ENCODE measurements around the gene UBAC2.

UBAC2 gene

GRCh38 chr13:99421758-99422585, 221.3 kb downstream of the UBAC2 start:
- DNase-seq (ENCODE audit: insufficient read length, low spot score), result no peak

GRCh38 chr13:99422586-99423220, 222.0 kb downstream of the UBAC2 start:
- no peak for FAIRE-seq
- no peak for DNase-seq (ENCODE audit: insufficient read length, low spot score)

More at GRCh38 chr13:99421758-99422585, 221.3 kb downstream of the UBAC2 start:
- no peak for FAIRE-seq

GRCh38 chr13:99425485-99426341, 225.1 kb downstream of the UBAC2 start:
- FAIRE-seq, result no peak

GRCh38 chr13:99426426-99426825, 225.8 kb downstream of the UBAC2 start:
- FAIRE-seq, result no peak
- no peak for DNase-seq (ENCODE audit: insufficient read length, low spot score)

More at GRCh38 chr13:99425485-99426341, 225.1 kb downstream of the UBAC2 start:
- DNase-seq (ENCODE audit: insufficient read length, low spot score), result no peak

GRCh38 chr13:99429670-99430069, 229.0 kb downstream of the UBAC2 start:
- DNase-seq (ENCODE audit: insufficient read length, low spot score), result no peak

GRCh38 chr13:99431927-99432608, 231.4 kb downstream of the UBAC2 start:
- FAIRE-seq (no peak), DNase-seq (ENCODE audit: insufficient read length, low spot score) (no peak)

More at GRCh38 chr13:99429670-99430069, 229.0 kb downstream of the UBAC2 start:
- FAIRE-seq, result no peak

- FAIRE-seq, result no peak
- DNase-seq (ENCODE audit: insufficient read length, low spot score), result peak; percentile 54
These were observed 232.2 kb downstream of the UBAC2 start for GRCh38 chr13:99432609-99433542.

GRCh38 chr13:99433543-99434075, 233.0 kb downstream of the UBAC2 start:
- DNase-seq (ENCODE audit: insufficient read length, low spot score), result no peak
- FAIRE-seq, result no peak

- no peak for FAIRE-seq
- no peak for DNase-seq (ENCODE audit: insufficient read length, low spot score)
These were observed 233.7 kb downstream of the UBAC2 start for GRCh38 chr13:99434258-99434788.

GRCh38 chr13:99435116-99435515, 234.5 kb downstream of the UBAC2 start:
- no peak for DNase-seq (ENCODE audit: insufficient read length, low spot score)
- FAIRE-seq, result no peak

GRCh38 chr13:99435998-99436397, 235.3 kb downstream of the UBAC2 start:
- no peak for DNase-seq (ENCODE audit: insufficient read length, low spot score)
- FAIRE-seq, result no peak
